Esophagus squamous epithelium (tissue), 4 donors: ENCODE measurements around the gene MRS2.

ENCODE experiments used
- POLR2A ChIP-seq, 4 donors: fragments of 450-650 bp; IDR thresholded peaks; one replicate each; pipeline ENCODE4 v1.6.1; 2017; ENCODE audit warnings: antibody characterized with exemption in 4 of 4, mild to moderate bottlenecking in 4 of 4, moderate library complexity in 3 of 4
- TF ChIP-seq, protein P1 (sequence below), 6 experiments: fragments of 450-650 bp in 4 of 6; fragments of 200-600 bp in 2 of 6; sonication (generic) in 2 of 6; IDR thresholded peaks; one replicate each; pipeline ENCODE4 v1.5.1; 2016 to 2019; ENCODE audit warnings: antibody characterized with exemption in 6 of 6, mild to moderate bottlenecking in 4 of 6, moderate library complexity in 4 of 6

DNA sequence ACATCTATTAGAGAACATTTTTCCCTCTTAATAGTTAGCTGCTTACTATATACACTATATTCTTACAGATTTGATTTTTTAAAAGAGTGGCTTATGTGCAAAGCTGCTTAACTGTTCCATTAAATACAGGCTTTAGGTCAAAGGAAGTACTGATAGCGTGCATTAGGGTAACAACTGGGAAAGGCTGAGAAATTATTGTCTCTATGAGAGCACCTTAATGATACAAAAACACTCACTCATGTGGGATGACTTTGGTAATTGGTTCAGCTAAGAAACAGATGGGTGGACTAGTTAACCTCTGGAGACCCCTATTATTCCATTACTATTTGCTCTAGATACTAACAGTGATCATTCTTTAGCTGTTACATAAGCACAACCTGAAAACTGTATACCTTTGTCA, 48.9 kb upstream of the MRS2 start:
- TF ChIP-seq, protein P1, sequence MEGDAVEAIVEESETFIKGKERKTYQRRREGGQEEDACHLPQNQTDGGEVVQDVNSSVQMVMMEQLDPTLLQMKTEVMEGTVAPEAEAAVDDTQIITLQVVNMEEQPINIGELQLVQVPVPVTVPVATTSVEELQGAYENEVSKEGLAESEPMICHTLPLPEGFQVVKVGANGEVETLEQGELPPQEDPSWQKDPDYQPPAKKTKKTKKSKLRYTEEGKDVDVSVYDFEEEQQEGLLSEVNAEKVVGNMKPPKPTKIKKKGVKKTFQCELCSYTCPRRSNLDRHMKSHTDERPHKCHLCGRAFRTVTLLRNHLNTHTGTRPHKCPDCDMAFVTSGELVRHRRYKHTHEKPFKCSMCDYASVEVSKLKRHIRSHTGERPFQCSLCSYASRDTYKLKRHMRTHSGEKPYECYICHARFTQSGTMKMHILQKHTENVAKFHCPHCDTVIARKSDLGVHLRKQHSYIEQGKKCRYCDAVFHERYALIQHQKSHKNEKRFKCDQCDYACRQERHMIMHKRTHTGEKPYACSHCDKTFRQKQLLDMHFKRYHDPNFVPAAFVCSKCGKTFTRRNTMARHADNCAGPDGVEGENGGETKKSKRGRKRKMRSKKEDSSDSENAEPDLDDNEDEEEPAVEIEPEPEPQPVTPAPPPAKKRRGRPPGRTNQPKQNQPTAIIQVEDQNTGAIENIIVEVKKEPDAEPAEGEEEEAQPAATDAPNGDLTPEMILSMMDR (IDR thresholded peaks at IDR 0.05) = no peak
- TF ChIP-seq POLR2A (IDR thresholded peaks at IDR 0.05) = no peak
